ENCODE measurements around the gene RAB7A. TPM values are rescaled to one million over a fixed set of nuclear protein-coding genes. Genes with fewer than 3 reads are reported as not detected.

Gene RAB7A
- total and polyA plus RNA-seq, 2 donors (not counting 1 experiment from before 2014, with no cell fraction given): 54.2 to 415 TPM

GRCh38 chr3:128804811-128805155 is 78.8 kb downstream of the RAB7A start:
- H2AFZ ChIP-seq (ENCODE audit: low read length): no peak overlapping the region
- H3K9me3 ChIP-seq (ENCODE audit: control insufficient read depth, insufficient read depth, low read depth, low read length): no peaks in the 10 kb centered on the region
- no peaks in the 10 kb centered on the region for H3K27me3 ChIP-seq (ENCODE audit: control insufficient read depth, insufficient read depth, low read length)
- H3K36me3 ChIP-seq (ENCODE audit: control insufficient read depth, insufficient read depth, low read length): peaks cover 8% of the 10 kb centered on the region
- H4K20me1 ChIP-seq (ENCODE audit: control insufficient read depth, extremely low read depth, insufficient read depth, low read length): no peaks in the 10 kb centered on the region
- DNase-seq (ENCODE audit: low read depth in 2 of 2): no peak
- H3K9ac ChIP-seq (ENCODE audit: insufficient read depth, low read length): no peak overlapping the region
- peak overlapping the region; percentile 71 for H3K4me2 ChIP-seq (ENCODE audit: extremely low read depth, insufficient read depth, low read length)
- no peak overlapping the region for H3K4me3 ChIP-seq (replicated peaks in 1 of 4; ENCODE audit: control extremely low read depth in 1 of 4, insufficient read depth in 1 of 4, low read depth in 3 of 4, low read length in 4 of 4)
- peaks cover 9% of the 10 kb centered on the region for H3K4me1 ChIP-seq (ENCODE audit: control insufficient read depth, extremely low read depth, insufficient read depth, low read length)
- no peak for TF ChIP-seq CTCF (conservative IDR thresholded peaks at IDR 0.05 in 1 of 2, IDR thresholded peaks at IDR 0.05 in 1 of 2; ENCODE audit: low read depth in 1 of 2, low read length in 2 of 2)
- H3K79me2 ChIP-seq (ENCODE audit: control insufficient read depth, insufficient read depth, low read length): peaks cover 27% of the 10 kb centered on the region
- H3K27ac ChIP-seq (ENCODE audit: insufficient read depth, low read length): peak overlapping the region; percentile 39

- Histone ChIP-seq H3K27me3 (ENCODE audit: control insufficient read depth, insufficient read depth, low read length) (no peaks in the 10 kb centered on the region), H3K36me3 (ENCODE audit: control insufficient read depth, insufficient read depth, low read length) (peaks cover 8% of the 10 kb centered on the region), H3K4me1 (ENCODE audit: control insufficient read depth, extremely low read depth, insufficient read depth, low read length) (peaks cover 9% of the 10 kb centered on the region), H3K9me3 (ENCODE audit: control insufficient read depth, insufficient read depth, low read depth, low read length) (no peaks in the 10 kb centered on the region), H3K9ac (ENCODE audit: insufficient read depth, low read length) (no peak overlapping the region), H3K4me3 (replicated peaks in 1 of 4; ENCODE audit: control extremely low read depth in 1 of 4, insufficient read depth in 1 of 4, low read depth in 3 of 4, low read length in 4 of 4) (no peak overlapping the region), H3K4me2 (ENCODE audit: extremely low read depth, insufficient read depth, low read length) (no peak overlapping the region), H2AFZ (ENCODE audit: low read length) (no peak overlapping the region), H3K27ac (ENCODE audit: insufficient read depth, low read length) (no peak overlapping the region), H4K20me1 (ENCODE audit: control insufficient read depth, extremely low read depth, insufficient read depth, low read length) (no peaks in the 10 kb centered on the region), H3K79me2 (ENCODE audit: control insufficient read depth, insufficient read depth, low read length) (peaks cover 25% of the 10 kb centered on the region)
- peak; percentile 28 to 31 for DNase-seq (ENCODE audit: low read depth in 2 of 2)
- TF ChIP-seq EZH2 (IDR thresholded peaks at IDR 0.05; ENCODE audit: low read length, missing control alignments) (no peak), CTCF (conservative IDR thresholded peaks at IDR 0.05 in 1 of 2, IDR thresholded peaks at IDR 0.05 in 1 of 2; ENCODE audit: low read depth in 1 of 2, low read length in 2 of 2) (no peak)
Measured at GRCh38 chr3:128805772-128806171, 79.8 kb downstream of the RAB7A start.

GRCh38 chr3:128806588-128806987 is 80.6 kb downstream of the RAB7A start:
- H2AFZ ChIP-seq (ENCODE audit: low read length): no peak overlapping the region
- no peak overlapping the region for H3K9ac ChIP-seq (ENCODE audit: insufficient read depth, low read length)
- TF ChIP-seq EZH2 (IDR thresholded peaks at IDR 0.05; ENCODE audit: low read length, missing control alignments): no peak
- no peak for TF ChIP-seq CTCF (conservative IDR thresholded peaks at IDR 0.05 in 1 of 2, IDR thresholded peaks at IDR 0.05 in 1 of 2; ENCODE audit: low read depth in 1 of 2, low read length in 2 of 2)
- H3K36me3 ChIP-seq (ENCODE audit: control insufficient read depth, insufficient read depth, low read length): peaks cover 8% of the 10 kb centered on the region
- no peak overlapping the region for H3K27ac ChIP-seq (ENCODE audit: insufficient read depth, low read length)
- no peak overlapping the region for H3K4me2 ChIP-seq (ENCODE audit: extremely low read depth, insufficient read depth, low read length)
- H4K20me1 ChIP-seq (ENCODE audit: control insufficient read depth, extremely low read depth, insufficient read depth, low read length): no peaks in the 10 kb centered on the region
- DNase-seq (ENCODE audit: low read depth in 2 of 2): no peak
- no peaks in the 10 kb centered on the region for H3K27me3 ChIP-seq (ENCODE audit: control insufficient read depth, insufficient read depth, low read length)
- peaks cover 9% of the 10 kb centered on the region for H3K4me1 ChIP-seq (ENCODE audit: control insufficient read depth, extremely low read depth, insufficient read depth, low read length)
- no peak overlapping the region for H3K4me3 ChIP-seq (replicated peaks in 1 of 4; ENCODE audit: control extremely low read depth in 1 of 4, insufficient read depth in 1 of 4, low read depth in 3 of 4, low read length in 4 of 4)
- H3K9me3 ChIP-seq (ENCODE audit: control insufficient read depth, insufficient read depth, low read depth, low read length): no peaks in the 10 kb centered on the region
- H3K79me2 ChIP-seq (ENCODE audit: control insufficient read depth, insufficient read depth, low read length): peaks cover 25% of the 10 kb centered on the region

Measured in fibroblast of lung (primary cell).